Omental fat pad (tissue), 4 donors: ENCODE data around the gene TMEM72. TPM values are rescaled to one million over a fixed set of nuclear protein-coding genes. Genes with fewer than 3 reads are reported as not detected.

Experiments used
- ATAC-seq: fragments of 150-250 bp; one replicate; pipeline ENCODE4 v1.9.1; 2016; ENCODE audit warnings: mild to moderate bottlenecking, moderate library complexity; ENCODE audit not compliant: low FRiP score
- DNase-seq: peaks from one replicate; pipeline ENCODE4 v3.0.0-alpha.2; 2019; ENCODE audit warnings: low spot score
- total RNA-seq, 4 donors: library from RNA; depleted of rRNA; stranded (reverse); fragments of >200 nt; gene quantifications; one replicate each; pipeline ENCODE4 v1.1.0, GENCODE V29; 2016
- TF ChIP-seq, protein P1 (sequence below), 3 donors: fragments of 450-650 bp; IDR thresholded peaks; one replicate each; pipeline ENCODE4 v1.5.1; 2016 to 2017; ENCODE audit warnings: antibody characterized with exemption in 3 of 3, mild to moderate bottlenecking in 3 of 3, moderate library complexity in 2 of 3

The TMEM72 gene
- not detected for total RNA-seq

GRCh38 chr10:44911081-44911540, at the start of gene TMEM72:
TSS of gene TMEM72 (plus strand) at chr10:44911337. CDS start at chr10:44911513, 176 bp downstream.
- ATAC-seq, result no peak
- TF ChIP-seq, protein P1, sequence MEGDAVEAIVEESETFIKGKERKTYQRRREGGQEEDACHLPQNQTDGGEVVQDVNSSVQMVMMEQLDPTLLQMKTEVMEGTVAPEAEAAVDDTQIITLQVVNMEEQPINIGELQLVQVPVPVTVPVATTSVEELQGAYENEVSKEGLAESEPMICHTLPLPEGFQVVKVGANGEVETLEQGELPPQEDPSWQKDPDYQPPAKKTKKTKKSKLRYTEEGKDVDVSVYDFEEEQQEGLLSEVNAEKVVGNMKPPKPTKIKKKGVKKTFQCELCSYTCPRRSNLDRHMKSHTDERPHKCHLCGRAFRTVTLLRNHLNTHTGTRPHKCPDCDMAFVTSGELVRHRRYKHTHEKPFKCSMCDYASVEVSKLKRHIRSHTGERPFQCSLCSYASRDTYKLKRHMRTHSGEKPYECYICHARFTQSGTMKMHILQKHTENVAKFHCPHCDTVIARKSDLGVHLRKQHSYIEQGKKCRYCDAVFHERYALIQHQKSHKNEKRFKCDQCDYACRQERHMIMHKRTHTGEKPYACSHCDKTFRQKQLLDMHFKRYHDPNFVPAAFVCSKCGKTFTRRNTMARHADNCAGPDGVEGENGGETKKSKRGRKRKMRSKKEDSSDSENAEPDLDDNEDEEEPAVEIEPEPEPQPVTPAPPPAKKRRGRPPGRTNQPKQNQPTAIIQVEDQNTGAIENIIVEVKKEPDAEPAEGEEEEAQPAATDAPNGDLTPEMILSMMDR (IDR thresholded peaks at IDR 0.05), result no peak
- no peak for DNase-seq

GRCh38 chr10:44862006-44862751, 49.0 kb upstream of the TMEM72 start:
- no peak for DNase-seq
- no peak for ATAC-seq
- TF ChIP-seq, protein P1 (IDR thresholded peaks at IDR 0.05), result no peak

- ATAC-seq (no peak), DNase-seq (no peak)
- TF ChIP-seq, protein P1 (IDR thresholded peaks at IDR 0.05), result no peak
Measured at GRCh38 chr10:44862924-44863323, 48.2 kb upstream of the TMEM72 start.

DNA sequence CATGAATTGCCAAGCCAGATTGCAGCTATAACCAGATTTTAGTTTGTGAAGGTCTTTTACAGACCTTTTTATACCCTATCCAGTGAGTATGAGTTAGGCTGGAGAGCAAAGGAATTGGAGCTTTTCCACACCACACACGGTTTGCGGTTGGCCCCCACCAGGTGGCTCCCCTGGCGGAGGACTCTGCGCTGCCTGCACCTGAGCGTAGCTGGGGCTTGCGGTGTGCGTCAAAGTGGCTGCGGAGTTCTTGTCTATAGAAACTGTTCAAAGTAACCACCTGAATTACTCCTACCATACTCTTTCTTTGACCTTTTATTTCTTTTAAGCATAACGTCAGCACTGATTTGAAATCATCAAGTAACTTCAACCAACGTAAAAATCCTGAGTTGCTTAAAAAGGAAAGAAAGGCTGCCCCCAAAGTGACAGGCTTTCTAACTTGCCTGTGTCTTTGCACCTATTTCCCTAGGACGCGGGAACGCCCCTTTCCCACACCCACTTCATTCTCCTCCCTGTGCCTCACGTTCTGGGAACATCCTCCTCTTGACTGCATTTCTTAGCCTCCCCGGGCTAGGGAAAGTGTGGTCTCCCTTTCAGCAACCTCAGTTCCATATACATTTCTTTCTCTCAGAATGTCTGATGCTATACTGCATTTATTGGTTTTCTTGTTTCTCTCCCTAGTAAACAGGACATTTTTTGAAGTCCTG, 47.6 kb upstream of the TMEM72 start:
- DNase-seq (no peak), ATAC-seq (no peak)
- TF ChIP-seq, protein P1 (IDR thresholded peaks at IDR 0.05), result no peak

DNA sequence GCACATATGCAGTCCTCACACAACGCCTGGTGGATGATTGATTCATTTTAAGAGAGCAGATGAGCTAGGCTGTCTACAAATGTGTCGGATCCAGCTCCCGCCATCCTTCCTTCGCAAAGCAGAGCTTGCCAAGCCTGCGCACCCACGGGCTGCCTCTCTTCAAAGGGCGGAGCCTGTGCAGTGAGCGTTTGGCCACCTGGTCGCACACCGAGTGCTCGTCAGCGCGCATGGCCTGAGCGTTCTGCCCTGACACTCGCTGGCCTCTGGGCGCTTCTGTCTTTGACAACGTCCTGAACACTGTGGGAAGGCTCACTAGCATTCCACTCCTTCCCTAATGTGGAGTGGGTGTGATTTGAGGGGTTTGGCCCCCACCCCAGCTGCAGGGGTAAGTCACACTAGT, 47.1 kb upstream of the TMEM72 start:
- DNase-seq, result no peak
- ATAC-seq, result no peak
- TF ChIP-seq, protein P1 (IDR thresholded peaks at IDR 0.05), result no peak

- ATAC-seq (peak; percentile 94), DNase-seq (peak; percentile 89)
- TF ChIP-seq, protein P1 (IDR thresholded peaks at IDR 0.05), result peak in 1 of 3 donors; percentile 91
Measured at GRCh38 chr10:44864637-44865288, 46.4 kb upstream of the TMEM72 start.
